NCI-H1694 treated with DMSO at 0.1 percent for 48 hours (cell line): ENCODE measurements around the gene HOMER2.
A peak's percentile ranks its signal among the peaks of the same experiment; 100 is the strongest.
"Not testable (repeated sequence)": the region's sequence is repeated elsewhere in the genome, so short reads cannot be mapped to it uniquely, and the experiment has no call there.

Experiments
- DNase-seq: peaks from one replicate; lab custom pipeline; 2025; lab: John Stamatoyannopoulos, UW

Gene HOMER2

DNA sequence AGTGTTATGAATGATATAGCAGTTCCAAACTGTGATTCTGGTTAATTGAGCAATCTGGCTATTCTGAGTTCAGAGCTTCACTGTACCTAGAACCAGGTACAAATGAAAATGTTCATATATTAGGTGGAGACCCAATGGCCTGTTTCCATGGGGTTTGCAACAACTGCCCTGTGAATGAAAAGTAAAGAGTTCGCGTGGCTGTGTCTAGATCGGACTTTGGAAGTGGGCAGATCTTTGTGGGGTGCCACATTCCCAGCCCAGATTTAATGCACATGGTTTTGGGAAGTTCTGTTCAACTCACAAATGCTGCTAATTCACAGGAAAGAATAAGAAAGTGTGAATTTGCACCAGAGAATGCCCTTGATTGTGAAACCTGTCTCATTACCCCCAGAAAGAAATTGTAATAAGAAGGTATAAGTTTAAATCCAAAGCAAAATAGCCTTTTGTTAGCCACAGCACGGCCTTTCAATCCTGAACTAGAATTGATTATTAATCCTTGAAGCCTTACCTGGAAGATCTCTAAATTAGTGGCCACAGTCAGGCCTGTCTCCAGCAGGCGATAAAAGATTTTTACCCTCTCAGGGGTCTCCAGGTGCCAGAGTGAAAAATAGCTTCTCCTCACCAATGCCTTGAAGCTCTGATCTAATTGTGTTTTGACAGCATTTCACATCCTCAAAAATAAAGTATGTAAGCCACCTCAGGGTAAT is 120.5 kb downstream of the HOMER2 start:
- no peak for DNase-seq

DNA sequence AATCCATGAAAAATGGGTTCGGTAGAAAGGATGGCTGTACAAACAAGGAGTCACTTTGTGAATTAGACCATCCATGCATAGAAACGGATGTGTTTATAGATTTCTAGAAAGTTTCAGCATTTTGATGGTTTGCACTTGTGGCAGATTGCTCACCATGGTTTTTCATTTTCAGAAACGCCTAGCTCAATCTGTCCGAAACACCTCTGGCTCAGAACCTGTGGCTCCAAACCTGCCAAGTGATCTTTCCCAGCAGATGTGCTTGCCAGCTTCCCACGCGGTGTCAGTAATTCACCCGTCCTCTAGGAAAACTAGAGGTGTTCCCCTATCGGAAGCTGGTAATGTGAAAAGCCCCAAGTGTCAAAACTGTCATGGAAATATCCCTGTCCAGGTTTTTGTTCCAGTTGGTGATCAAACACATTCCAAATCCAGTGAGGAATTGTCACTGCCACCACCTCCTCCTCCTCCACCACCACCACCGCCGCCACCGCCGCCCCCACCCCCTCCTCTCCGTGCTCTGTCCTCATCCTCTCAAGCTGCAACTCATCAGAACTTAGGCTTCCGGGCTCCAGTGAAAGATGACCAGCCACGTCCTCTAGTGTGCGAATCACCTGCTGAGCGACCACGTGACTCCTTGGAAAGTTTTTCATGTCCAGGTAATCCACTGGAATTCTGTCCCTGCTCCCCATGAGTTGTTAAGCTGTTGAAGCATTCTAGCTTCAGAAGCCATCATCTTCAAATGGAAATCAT is 121.9 kb downstream of the HOMER2 start:
- no peak for DNase-seq

- no peak for DNase-seq
Observed at GRCh38 chr15:82829234-82829633, 123.3 kb downstream of the HOMER2 start.

- no peak for DNase-seq
Observed at GRCh38 chr15:82828075-82828474, 124.4 kb downstream of the HOMER2 start.

DNA sequence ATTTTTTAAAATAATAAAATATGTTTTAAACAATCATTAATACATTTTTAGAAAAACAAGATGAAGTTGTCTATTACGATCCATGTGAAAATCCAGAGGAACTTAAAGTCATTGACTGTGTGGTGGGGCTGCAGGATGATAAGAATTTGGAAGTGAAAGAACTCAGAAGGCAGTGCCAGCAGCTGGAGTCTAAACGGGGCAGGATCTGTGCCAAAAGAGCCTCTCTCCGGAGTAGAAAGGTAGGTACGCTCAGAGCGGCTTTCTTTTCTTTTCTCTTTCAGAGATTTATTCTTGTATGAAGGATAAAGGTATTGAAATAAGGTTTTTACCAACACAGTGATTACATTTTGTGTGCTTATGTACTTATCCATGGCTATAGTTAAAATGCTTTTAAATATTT is 129.5 kb downstream of the HOMER2 start:
- no peak for DNase-seq

GRCh38 chr15:82821851-82822250 is 130.7 kb downstream of the HOMER2 start:
- not testable (repeated sequence) for DNase-seq

GRCh38 chr15:82821396-82821795 is 131.1 kb downstream of the HOMER2 start:
- DNase-seq, result not testable (repeated sequence)

GRCh38 chr15:82820128-82820527 is 132.4 kb downstream of the HOMER2 start:
- no peak for DNase-seq

DNA sequence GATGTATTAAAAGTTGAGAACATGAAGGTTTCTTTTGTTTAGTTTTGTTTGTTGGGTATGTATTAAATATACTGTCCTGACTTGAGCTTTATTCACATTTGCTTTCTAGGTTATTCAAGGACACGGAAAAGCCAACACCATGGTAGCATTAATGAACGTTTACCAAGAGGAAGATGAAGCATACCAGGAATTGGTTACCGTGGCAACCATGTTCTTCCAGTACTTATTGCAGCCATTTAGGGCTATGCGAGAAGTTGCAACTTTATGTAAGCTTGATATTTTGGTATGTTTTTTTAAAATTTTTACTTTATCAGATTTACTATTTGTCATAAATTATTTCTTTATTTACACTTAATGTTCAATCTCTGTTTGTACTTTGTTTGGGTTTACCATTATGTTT is 139.5 kb downstream of the HOMER2 start:
- DNase-seq, result no peak

DNA sequence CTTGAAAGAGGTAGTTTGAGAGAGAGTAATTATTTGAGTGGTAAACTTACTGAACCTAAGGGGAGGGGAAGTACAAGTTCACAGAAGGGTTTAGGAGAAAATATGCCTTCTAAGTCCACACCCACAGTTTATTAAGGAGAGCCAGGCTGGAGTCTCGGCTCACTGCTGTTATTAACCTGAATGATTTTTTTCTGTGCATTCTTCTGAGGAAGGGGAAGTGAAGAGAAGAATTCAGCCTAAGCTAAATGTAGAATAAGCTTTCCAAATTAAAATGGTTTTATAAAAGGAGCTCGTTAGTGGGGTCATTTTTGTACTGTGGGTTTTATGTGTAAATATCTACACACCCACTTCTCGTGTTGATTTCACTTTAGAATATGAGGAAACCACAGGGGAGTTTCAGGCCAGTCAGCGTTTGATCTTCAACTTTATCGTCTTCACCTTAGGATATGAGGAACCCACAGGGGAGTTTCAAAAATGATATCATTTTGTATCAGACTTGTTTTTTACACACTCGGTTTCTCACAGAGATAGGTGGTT is 141.6 kb downstream of the HOMER2 start:
- DNase-seq, result no peak

DNA sequence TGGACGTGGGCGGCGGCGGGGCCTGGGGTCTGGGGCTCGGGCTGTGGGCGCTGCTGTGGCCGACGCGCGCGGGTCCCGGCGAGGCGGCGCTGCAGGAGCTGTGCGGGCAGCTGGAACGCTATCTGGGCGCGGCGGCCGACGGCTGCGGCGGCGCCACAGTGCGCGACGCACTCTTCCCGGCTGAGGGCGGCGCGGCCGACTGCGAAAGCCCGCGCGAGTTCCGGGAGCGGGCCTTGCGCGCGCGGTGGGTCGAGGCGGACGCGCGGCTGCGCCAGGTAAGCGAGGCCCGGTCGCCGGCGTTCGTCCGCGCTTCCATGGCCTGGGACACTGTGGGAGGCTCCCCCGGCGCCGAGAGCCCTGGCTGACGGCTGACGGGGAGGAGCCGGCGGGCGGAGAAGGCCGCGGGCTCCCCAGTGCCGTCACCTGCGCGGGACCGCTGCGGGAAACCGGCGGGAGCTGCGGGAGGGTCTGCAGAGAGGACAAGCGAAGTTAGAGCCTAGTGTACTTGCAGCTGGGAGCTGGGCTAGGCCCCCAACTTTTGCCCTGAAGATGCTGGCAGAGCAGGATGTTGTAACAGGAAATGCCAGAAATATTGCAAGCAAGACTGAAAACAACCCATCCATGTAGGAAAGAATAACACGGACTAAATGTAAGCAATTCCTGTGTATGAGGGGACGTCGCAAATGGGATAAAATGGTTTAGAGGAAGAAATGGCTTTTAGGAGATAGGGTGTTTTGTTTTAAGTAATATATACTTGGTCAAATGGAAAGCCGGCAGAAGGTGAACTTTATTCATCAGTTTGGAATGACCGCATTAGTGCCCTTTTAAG is 142.2 kb downstream of the HOMER2 start:
- no peak for DNase-seq

GRCh38 chr15:82809308-82810060 is 143.0 kb downstream of the HOMER2 start, which contains the start of gene WHAMM:
TSS of gene WHAMM (plus strand) at chr15:82809628. CDS start at chr15:82809727, 99 bp downstream.
- DNase-seq, result peak; percentile 90

- no peak for DNase-seq
Observed at GRCh38 chr15:82808634-82809041, 143.9 kb downstream of the HOMER2 start.

DNA sequence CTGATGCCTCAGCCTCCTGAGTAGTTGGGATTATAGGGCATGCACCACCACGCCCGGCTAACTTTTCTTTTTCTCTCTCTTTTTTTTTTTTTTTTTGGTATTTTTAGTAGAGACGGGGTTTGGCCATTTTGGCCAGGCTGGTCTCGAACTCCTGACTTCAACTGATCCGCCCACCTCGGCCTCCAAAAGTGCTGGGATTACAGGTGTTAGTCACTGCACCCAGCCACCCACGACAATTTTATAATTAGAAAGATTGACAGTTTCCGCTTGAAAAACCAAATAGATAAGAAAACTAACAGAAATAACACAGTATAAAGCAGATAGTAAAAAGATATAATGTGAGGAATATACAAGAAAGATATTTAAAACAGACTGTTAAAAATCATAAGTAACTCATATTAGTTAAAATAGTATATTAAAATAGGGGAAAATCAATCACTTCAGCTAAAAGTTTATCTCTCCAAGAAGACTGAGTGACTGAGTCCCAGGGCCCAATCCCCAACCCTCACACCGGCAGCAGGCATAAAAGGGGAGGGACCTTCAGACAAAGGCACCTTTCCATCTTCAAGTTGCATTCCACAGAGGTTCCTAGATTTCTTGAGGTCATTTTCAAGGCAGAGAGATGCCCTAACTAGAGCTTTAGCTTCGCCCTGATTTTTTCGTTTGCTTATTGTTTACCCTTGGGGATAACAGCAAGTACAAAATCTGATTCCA is 144.4 kb downstream of the HOMER2 start:
- no peak for DNase-seq

DNA sequence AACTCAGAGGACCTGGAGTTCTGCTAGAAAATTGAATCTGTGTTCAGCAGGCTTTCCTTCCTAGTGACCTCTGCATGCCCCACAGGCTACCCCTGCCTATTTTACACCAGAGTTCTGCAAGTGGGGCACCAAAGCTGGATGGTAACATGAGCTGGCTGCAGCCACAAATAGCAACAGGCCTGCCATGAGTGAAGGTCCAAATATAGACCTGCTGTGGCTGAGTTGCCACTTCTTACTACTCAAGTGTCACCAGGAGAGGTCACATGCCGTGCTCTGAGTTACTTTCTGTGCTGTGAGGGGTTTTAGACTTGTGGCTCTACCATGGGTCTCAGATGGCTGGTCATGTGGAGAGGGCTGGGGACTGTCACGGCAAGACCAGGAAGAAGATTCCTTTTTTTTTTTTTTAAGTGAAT is 146.5 kb downstream of the HOMER2 start, which contains the start of gene FSD2:
FSD2 (minus strand) TSS at position 76 of the 413 bp plus-strand sequence. CDS start 18,679 bp downstream, outside the sequence.
- no peak for DNase-seq

DNA sequence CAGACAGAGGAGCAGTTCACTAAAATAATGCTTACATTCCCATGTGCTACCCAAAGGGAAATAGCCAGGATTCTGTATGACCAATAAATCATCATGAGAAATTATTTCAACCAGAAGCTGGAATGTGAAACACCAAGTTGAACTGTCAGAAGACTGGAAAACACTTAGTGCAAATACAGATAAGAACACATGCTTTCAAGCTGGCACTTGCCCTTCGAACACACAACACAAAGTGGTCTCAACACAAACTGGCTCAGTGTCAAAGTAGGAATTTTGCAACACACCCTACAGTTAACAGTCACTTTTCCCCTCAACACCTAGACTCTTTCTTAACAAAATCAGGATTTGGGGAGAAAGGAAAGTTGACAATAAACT is 148.0 kb downstream of the HOMER2 start:
- DNase-seq, result no peak

DNA sequence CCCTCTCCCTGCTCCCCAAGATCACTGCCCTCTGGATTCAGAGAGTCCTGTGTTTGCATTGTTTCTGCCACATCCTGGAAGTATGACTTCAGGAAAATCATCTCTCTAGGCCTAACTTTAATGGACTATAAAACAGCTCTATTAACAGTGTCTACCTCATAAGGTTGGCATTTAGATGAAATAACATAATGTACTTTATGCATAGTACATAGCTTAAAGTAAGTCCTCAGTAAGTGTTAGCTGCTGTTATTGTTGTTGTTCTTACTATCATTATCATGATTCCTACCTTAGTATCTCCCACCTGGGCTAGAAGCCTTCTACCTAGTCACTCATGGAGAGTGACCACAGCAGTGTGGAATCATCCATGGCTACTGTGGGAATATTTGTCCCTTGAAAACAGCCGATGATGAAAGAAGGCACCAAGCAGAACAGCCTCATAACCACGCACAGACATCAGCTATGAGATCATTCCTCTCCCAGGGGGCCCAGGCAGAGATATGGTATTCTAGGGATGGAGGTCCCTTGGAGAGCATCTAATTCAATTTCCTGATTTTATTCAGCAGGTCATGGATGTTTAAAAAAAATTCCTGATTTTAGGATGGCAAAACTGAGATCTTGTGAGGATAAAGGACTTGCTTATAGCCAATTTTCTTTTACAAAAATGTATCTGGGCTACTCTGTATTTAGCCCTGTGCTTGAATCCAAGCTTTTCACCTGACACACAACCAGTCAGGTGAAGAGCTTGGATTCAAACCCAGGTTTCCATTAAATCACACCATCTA is 148.5 kb downstream of the HOMER2 start:
- DNase-seq, result no peak

- no peak for DNase-seq
Observed at GRCh38 chr15:82802497-82802896, 150.0 kb downstream of the HOMER2 start.

DNA sequence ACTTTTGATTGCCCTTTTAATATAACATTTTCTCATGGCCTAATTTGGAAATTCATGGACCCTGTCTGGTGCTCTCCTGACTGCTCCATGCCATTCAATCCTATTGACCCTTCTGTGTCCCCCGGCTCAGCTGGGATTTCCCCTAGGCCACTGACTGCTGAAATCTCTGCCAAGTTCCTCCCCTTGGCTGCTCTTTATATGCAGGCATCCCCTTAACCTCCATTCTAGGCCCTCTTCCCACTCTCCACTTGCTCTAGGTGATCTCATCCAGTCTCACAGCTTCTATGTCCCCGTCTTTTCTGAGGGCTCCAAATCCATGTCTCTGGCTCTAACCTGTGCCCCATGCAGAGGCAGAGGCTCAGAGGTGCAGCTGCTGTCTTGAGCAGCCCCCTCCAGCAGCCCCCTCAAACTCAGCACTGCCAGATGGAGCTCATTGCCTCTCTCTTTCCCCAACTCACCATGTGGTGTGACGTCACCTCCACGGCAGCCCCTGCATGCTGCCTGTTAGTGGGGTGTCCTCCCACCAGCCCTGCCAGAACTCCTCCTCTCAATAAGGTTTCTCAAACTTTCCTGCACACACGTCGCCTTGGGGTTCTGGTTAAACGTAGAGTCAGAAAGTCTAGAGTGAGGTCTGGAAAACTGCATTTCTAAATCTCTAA is 153.2 kb downstream of the HOMER2 start:
- no peak for DNase-seq
